GM21529 (cell line): ENCODE data around the gene YDJC.
"Not testable (repeated sequence)": the region's sequence is repeated elsewhere in the genome, so short reads cannot be mapped to it uniquely, and the experiment has no call there.

Experiments
- ATAC-seq: cut with Tn5 transposase; IDR thresholded peaks from one replicate; pipeline ENCODE4 v1.9.1; 2021; ENCODE audit not compliant: unreplicated experiment

The YDJC gene

DNA sequence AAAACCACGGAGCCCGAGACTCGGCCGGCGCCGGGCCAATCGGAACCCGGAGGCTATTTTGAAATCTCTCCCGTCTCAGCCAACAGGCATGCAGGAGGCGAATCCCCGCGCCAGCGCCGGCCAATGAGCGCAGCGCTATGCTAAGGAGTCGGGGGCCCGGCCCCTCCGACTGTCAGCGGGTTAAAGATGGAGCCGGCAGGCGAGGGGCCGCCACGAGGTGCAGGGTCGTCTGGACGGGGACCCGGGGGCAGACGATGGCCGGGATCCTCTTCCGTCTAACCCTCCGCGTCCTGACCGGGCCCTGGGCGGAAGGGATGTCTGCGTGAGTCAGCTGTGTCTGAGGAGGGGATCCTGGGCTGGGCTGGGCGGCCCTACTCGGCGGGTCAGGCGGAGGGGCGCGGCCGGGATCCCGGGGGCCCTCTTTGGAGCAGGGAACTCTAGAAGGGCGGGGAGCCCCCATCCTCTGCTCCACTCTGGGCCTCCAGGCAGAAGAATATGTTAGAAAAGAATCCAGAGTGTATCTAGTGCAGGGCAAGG lies 22.3 kb upstream of the YDJC start:
- ATAC-seq, result peak; percentile 85

DNA sequence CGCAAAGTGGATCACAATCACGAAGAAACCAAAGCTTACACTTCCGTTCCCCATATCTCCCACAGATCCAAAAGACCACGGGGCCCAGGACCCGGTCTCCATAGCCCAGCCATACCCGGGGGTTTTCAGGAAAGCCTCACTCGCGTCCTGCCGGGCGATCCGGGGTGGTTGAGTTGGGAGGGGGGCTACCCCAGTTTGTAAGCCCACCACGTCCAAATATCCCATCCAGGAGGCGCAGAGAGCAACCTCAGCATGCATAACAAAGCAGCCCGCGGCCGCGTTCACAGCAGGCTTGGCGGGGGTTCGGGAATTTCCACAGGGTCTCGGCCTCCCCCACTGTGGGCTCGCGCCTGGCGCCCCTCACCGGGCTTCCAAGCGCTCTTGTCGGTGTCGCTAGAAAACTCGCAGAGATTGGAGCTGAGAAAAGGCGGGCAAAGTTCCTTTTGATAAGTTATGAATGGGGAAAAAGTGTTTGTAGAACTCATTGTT lies 21.7 kb upstream of the YDJC start:
- ATAC-seq, result peak; percentile 19

DNA sequence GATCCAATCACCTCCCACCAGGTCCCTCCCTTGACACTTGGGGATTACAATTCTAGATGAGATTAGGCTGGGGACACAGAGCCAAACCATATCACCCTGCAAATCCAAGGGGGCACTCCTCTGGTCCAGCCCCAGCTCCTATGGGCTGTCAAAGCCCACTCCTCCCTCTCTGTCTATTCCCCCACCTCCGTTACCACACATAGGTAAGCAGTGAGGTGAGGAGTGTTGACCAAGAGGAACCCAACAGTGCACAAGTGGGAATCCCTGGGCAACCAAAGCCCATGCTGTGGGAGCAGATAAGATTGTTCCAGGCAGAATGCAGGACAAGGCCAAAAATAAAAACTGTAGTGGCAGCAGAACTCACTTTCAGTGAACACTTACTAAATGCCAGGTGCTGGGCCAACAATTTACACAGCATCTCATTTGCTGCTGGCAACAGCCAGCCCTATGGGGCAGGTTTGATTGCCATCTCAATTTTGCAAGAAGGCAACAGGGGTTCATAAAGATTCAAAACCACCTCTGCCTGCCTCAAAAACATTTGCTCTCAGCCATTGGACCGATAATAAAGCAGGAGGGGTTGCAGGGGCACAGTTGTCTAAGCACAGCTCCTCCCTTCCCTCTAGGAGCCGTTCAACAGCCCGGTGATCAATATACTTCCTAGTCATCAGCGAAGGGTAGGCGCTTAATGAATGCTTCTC lies 21.1 kb upstream of the YDJC start:
- peak; percentile 4 for ATAC-seq

DNA sequence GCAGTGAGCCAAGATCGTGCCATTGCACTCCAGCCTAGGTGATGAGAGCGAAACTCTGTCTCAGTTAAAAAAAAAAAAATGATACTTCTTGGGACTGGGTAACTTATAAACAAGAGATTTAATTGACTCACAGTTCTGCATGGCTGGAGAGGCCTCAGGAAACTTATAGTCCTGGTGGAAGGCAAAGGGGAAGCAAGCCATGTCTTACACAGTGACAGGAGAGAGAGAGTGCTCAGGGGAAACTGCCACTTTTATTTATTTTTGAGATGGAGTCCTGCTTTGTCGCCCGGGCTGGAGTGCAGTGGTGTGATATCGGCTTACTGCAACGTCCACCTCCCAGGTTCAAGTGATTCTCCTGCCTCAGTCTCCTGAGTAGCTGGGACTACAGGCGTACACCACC lies 20.5 kb upstream of the YDJC start:
- ATAC-seq, result no peak

DNA sequence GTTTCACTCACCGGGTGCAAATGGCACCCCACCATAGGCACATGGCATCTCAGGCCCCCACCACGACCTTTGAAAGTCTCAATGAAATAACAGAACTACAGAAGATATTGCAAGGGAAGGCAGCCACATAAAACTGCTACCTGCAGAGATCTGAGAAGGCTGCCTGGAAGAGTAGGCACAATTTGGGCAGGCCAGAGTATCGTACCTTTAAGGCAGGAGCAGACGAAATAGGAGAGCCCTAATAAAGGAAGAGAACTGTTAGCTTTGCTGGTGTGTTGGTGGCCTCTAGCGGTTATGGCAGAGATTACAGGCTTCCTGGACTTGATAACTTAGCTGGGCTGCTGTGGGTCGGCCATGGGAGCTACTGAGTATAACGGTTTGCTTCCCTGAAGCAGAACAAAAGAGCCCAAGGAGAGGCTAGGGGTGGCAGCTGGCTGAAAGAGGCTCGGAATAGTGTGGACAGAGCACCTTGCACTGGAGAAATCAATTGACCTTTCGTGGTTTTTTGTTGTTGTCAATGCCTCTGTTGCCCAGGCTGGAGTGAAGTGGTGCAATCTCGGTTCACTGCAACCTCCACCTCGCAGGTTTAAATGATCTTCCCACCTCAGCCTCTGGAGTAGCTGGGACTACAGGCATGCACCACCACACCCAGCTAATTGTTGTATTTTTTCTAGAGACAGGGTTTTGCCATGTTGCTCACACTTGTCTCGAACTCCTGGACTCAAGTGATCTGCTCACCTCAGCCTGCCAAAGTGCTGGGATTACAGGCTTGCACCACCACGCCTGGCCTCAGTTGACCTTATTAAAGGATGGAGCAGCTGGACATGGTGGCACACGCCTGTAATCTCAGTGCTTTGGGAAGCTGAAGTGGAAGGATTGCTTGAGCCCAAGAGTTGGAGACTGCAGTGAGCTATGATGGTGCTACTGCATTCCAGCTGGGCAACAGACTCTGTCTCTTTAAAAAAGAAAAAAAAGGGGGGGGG lies 17.1 kb upstream of the YDJC start:
- no peak for ATAC-seq

DNA sequence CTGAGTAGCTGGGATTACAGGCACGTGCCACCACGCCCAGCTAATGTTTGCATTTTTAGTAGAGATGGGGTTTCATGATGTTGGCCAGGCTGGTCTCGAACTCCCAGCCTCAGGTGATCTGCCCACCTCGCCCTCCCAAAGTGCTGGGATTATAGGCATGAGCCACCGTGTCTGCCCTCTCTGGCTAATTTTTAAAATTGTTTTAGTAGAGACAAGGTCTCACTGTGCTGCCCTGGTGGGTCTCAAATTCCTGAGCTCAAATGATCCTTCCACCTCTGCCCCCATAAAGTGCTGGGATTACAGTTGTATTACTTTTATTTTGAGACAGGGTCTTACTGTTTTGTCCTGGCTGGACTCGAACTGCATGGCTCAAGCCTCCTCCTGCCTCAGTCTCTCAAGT lies 15.7 kb upstream of the YDJC start:
- ATAC-seq, result not testable (repeated sequence)

DNA sequence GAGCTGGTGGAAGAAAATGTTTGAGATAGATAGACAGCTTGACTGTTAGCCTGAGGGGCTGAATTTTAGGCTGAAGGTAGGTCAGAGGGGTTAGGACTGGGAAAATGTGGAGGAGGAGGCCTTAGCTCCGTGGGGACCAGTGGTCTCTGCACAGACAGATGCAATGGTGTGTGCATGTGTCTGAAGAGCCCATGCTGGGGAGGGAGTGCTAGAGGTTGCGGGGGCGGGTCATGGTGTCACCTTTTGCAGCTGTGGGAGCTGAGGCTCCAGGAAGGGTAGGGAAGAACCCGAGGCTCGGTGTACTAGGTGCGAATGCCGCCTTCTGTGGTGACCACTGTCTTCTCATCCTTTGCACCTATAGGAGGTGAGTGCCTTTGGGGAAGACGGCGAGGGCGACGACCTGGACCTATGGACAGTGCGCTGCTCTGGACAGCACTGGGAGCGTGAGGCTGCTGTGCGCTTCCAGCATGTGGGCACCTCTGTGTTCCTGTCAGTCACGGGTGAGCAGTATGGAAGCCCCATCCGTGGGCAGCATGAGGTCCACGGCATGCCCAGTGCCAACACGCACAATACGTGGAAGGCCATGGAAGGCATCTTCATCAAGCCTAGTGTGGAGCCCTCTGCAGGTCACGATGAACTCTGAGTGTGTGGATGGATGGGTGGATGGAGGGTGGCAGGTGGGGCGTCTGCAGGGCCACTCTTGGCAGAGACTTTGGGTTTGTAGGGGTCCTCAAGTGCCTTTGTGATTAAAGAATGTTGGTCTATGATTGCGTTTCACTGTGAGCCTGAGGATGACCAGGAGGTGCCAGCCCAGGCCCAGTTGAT lies 13.9 kb upstream of the YDJC start:
- no peak for ATAC-seq

DNA sequence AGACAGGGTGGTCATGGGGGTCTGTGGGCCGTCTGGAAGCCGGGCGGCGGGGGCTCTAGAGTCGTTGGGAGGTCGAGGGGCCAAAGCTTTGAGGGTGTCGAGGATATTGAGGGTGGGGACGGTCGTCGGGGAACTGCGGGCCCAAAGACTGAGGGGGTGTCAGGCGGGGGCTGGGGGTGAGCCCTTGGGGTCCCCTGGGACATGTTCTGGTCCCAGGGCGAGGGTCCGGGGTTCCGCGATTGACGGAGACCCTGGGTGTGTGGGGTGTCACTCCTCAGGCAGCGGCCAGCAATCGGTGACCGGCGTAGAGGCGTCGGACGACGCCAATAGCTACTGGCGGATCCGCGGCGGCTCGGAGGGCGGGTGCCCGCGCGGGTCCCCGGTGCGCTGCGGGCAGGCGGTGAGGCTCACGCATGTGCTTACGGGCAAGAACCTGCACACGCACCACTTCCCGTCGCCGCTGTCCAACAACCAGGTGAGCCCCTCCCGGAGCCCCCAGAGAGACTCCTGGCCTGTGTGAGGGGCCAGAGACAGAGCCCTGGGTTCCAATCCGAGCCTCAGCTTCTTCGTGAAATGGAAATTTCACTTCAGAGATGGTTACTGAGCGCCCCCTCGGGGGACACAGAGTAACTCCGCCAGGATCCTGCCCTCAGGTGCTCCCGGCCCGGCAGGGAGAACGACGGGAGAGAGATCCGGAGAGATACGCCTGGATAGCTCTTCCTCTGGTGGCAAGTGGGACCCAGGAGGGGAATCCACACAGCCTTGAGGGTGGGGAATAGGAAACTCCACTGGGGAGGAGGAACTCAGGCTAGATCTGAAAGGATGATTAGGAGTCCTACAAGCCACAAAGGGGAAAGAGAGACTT lies 13.0 kb upstream of the YDJC start:
- no peak for ATAC-seq

DNA sequence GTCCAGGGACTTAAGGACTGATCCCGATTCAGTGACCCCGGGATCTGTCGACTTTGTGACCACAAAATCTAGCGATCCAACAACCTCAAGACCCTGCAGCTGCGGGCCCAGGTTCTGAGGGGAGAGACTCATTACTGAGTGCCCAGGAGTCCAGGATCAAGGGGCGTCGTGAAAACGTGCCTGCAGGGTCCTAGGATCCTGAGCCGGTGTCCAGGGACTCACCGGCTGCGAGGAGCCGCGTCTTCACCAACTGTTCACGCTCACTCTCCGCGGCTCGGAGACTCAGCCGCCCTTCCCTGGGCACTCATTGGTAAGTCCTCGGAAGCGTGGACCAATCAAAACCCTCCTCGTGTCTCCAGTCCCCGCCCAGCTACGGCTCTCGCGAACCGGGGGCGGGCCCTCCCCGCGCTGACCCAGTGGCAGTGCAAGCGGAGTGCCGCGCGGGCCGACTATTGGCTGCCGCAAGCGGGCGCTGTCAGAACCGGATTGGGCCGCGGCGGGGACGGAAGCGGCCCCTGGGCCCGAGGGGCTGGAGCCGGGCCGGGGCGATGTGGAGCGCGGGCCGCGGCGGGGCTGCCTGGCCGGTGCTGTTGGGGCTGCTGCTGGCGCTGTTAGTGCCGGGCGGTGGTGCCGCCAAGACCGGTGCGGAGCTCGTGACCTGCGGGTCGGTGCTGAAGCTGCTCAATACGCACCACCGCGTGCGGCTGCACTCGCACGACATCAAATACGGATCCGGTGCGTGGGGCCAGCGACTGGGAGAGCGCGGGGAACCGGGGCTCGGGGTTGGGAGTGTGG lies 12.2 kb upstream of the YDJC start, which contains the start of gene SDF2L1:
SDF2L1 (plus strand) TSS at position 514 of the 795 bp plus-strand sequence; CDS start at position 549, 35 bp downstream.
- peak; percentile 89 for ATAC-seq

DNA sequence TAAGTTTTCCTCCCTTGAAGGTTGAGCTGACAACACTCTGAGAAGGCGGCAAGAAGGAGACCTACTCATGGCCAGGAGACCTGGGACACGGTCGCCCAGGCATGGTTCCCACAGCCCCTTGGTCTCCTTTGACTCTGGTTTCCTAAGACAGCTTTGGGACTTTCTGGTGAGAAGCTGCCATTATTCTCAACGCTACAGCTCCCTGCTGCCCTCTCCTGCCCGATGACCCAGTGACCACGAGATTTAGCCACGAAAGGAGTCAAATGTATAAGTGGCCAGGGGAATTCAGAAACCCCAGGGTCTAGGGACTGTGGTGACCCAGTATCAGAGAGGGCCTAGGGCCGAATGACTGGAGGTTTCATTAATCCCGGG lies 11.6 kb upstream of the YDJC start:
- no peak for ATAC-seq

DNA sequence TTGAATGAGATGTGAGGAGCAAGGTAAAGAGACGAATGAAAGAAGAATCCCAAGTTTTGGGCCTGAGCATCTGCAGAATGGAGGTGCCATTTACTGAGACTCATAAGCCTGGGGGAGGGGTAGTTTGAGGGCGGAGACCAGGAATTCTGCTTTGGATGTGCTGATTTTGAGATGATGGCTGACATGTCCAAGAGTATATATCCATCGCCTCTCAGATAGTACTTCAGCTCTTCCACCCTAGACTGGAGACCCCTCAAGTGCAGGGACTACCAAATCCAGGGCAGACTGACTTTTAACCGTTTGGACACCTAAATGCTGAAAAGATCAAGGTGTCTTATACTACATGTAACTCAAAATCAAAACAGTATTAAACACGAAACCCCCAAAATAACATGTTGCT lies 11.0 kb upstream of the YDJC start:
- no peak for ATAC-seq

DNA sequence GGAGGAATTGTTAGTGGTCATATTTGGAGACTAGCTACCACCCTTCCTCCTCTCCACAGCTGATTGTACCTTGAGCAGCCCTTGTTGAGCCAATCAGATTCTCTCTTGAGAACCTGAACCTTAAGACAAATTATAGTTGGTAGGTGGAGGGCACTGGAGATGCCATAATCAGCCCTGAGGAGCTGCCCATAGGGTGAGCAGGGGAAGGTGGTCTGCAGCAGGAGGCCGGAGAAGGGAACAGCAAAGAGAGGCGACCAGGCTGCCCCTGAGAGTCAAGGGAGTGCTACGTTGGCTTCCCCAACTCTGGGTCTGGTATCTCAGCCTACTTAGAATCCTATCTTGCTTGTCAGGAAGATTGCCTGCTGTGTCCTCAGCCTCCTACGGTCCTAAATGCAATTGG lies 9.5 kb upstream of the YDJC start:
- ATAC-seq, result no peak

DNA sequence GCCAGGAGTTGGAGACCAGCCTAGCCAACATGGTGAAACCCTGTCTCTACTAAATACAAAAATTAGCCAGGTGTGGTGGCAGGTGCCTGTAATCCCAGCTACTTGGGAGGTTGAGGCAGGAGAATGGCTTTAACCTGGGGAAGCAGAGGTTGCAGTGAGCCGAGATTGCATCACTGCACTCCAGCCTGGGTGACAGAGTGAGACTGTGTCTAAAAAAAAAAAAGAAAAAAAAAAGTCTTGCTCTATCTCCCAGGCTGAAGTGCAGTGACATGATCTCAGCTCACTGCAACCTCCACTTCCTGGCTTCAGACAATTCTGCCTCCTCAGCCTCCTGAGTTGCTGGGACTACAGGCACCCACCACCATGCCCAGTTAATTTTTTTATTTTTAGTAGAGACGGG lies 7.6 kb upstream of the YDJC start:
- ATAC-seq, result not testable (repeated sequence)

DNA sequence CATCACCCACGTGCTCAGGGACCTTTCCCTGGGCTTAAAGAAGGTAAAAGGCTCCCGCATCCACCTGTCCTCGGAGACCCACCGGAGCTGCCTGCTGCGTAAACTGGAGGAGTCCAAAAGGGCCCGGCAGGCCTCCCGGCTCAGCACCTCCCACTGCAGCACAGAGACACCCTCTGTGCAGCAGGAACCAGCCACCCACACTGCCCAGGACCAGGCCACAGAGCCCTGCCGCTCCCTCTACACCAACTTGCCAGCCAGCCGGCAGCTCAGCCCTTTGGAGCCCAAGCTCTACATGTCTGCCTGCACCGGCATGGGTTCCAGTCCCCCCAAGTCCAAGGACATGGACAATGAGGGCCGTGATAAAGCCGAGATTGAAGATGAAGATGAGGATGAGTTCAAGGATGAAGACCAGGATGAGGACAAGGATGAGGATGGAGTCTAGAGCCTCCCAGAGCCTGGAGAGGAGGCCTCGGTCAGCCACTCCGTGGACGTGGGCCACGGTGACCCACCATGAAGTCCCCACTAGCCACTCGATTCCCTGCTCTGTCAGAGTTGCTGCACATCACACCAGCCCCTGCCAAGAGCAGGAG lies 6.9 kb upstream of the YDJC start:
- no peak for ATAC-seq

DNA sequence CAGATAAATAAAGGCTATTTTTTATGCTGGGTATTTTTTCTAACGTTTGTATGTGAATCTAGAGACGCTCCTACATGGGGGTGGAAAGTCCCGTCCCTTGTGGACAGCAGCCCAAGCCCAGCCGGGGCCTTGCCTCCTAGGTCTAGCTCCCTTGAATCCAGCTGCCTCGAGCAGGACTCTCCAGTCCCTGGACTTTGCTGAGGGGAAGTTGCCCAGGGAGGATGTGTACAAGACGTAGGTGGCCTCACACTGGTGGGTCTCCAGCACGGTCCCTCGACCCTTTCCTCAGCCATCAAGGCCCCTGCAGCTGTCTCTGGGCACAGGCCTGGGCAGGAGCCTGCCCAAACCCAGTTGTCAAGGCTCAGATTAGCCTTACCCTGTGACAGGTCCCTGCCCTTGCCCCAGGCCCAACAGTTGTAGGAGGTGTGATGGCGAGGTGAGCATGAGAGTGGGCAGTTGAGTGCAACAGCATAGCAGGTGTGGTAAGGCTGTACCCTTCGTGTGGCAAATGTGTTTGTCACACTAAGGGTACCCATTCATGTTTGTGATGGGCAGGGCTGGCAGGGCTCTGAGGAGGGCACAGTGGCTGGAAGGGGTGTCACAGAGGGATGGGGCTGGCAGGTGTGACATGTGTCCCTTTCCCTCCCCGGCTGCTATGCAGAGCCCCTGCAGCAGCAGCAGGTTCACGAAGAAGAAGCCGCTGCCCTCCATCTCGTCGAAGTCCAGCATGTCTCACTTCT lies 6.1 kb upstream of the YDJC start:
- no peak for ATAC-seq

DNA sequence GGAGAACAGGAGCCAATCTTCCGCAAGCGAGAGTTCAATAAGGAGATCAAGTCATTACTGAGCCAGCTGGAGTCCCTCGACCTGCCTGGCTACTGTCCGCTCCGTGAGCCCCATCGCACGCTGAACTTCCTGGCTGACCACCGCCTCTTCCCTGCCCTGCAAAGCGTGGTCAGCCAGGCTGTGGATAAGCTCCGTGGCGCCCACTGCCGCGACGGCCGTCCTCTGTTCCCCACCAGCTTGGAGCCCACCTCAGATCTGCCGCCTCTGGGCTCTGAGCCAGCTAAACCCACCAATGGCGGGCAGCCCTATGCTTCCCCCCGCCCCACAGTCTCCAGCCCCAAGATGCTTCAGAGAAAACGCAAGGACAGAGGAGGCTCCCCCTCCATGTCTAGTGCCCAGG lies 5.0 kb upstream of the YDJC start:
- no peak for ATAC-seq

DNA sequence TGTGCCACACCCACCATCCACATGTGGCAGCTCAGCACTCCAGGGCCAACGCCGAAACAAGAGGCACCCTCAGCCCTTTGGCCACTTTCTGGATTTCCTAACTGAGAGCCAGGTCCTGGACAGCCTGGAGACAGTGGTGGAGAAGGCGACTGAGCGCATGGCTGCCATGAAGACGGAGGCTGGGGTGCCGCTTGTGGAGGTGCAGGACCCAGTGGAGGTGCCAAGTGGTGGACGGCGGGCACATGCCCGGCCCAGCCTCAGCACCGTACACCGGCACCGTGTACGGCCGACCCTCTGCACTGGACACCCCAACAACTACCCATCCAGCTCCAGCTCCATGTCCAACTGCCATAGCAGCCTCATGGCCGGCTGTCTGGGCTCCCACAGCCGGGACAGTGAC lies 4.3 kb upstream of the YDJC start:
- ATAC-seq, result no peak

DNA sequence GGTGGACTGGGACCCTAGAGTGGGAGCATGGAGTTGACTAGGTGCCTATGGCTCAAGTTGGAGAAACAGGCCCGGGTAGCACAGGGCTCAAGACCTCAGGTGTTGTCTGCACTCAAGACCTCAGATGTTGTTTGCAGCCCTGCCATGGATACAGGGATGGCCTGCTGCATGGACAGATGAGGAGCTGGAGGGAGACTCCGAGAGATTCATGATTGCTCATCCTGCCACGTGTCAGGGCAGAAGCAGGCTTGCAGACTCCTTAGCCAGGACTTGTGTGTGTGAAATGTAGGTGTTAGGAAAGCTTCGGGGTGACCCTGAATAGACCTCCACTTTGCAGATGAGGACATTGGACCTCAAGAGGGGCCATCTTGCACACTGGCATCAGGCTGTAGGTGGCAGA lies 3.7 kb upstream of the YDJC start:
- no peak for ATAC-seq
